Body of pancreas (tissue), 4 donors: ENCODE results near the gene TTLL11. TPM values are rescaled to one million over a fixed set of nuclear protein-coding genes. Genes with fewer than 3 reads are reported as not detected.

Experiments
- ATAC-seq: fragments of 150-250 bp; one replicate; pipeline ENCODE4 v1.9.1; 2016
- DNase-seq, 4 donors: peaks; one replicate each; pipeline ENCODE4 v3.0.0-alpha.2; 2019
- H3K27ac ChIP-seq, 4 donors: fragments of 200-600 bp; sonication (generic); 1 replicate in 3 of 4; 2 replicates in 1 of 4; pipeline versions ENCODE4 v1.5.1 to v1.6.1; 2016 to 2019; ENCODE audit warnings: mild to moderate bottlenecking in 1 of 4, mixed read lengths in 1 of 4, moderate library complexity in 1 of 4
- H3K27me3 ChIP-seq, 2 donors: fragments of 200-600 bp; sonication (generic); one replicate each; pipeline ENCODE4 v1.6.0; 2016; ENCODE audit warnings: mild to moderate bottlenecking in 1 of 2
- H3K36me3 ChIP-seq, 2 donors: fragments of 200-600 bp; sonication (generic); replicated peaks in 1 of 2; 2 replicates each; pipeline ENCODE4 v1.5.1; 2016; ENCODE audit warnings: low read depth in 2 of 2; ENCODE audit not compliant: insufficient read depth in 1 of 2
- H3K4me1 ChIP-seq: fragments of 200-600 bp; sonication (generic); one replicate; pipeline ENCODE4 v1.6.0; 2016
- H3K4me3 ChIP-seq, 2 donors: fragments of 200-600 bp; sonication (generic); 1 replicate in 1 of 2; 2 replicates in 1 of 2; pipeline ENCODE4 v1.5.1; 2016 to 2019
- H3K9me3 ChIP-seq, 3 donors: fragments of 200-600 bp; sonication (generic); 1 replicate in 2 of 3; 2 replicates in 1 of 3; pipeline ENCODE4 v1.5.1; 2016
- CTCF ChIP-seq, 7 experiments: fragments of 450-650 bp in 4 of 7; fragments of 200-600 bp in 3 of 7; sonication (generic) in 3 of 7; IDR thresholded peaks; one replicate each; pipeline ENCODE4 v1.5.1; 2016 to 2019; ENCODE audit warnings: antibody characterized with exemption in 7 of 7
- POLR2A ChIP-seq, 3 donors: fragments of 450-650 bp; IDR thresholded peaks; one replicate each; pipeline ENCODE4 v1.6.1; 2016; ENCODE audit warnings: antibody characterized with exemption in 3 of 3, mild to moderate bottlenecking in 2 of 3
- WGBS, 2 donors: methylation state at CpG; one replicate each; pipeline ENCODE4 v1.1.5; 2017; 5-methylcytosine and 5-hydroxymethylcytosine counted together
- intact Hi-C: fragments of 100-400 bp; cut with DNase I; formaldehyde crosslinking; loops from one replicate; pipeline ENCODE4 v1.15.1; 2023
- total RNA-seq, 2 donors: library from RNA; depleted of rRNA; stranded (reverse); fragments of >200 nt; gene quantifications; one replicate each; pipeline ENCODE4 v1.1.0, GENCODE V29; 2016

The TTLL11 gene
- total RNA-seq, 2 donors from 2014 or later: 14.5 to 16.8 TPM

- no peaks in the 10 kb centered on the region for H3K36me3 ChIP-seq
- H3K27ac ChIP-seq: no peak overlapping the region
- DNase-seq (no peak), ATAC-seq (no peak)
- H3K4me3 ChIP-seq: no peak overlapping the region
- H3K4me1 ChIP-seq: peaks cover 26% of the 10 kb centered on the region
- H3K9me3 ChIP-seq: no peaks in the 10 kb centered on the region
- TF ChIP-seq POLR2A (IDR thresholded peaks at IDR 0.05): no peak
- no peak for TF ChIP-seq CTCF (IDR thresholded peaks at IDR 0.05)
- H3K27me3 ChIP-seq: peaks cover 0 to 13% of the 10 kb centered on the region in 2 donors
- intact Hi-C loops: no loop called here
- 88 to 89% methylated on average over 4 to 6 of the region's 6 CpGs for WGBS, 2 donors
Measured at GRCh38 chr9:122121931-122122330, 28.8 kb upstream of the TTLL11 start.

GRCh38 chr9:122121391-122121790 is 28.3 kb upstream of the TTLL11 start:
- H3K27ac ChIP-seq: no peak overlapping the region
- ATAC-seq: no peak
- peak in 1 of 4 donors; percentile 60 for DNase-seq
- WGBS, 2 donors: 28 to 42% methylated on average over 7 to 10 of the region's 10 CpGs
- no peak for TF ChIP-seq POLR2A (IDR thresholded peaks at IDR 0.05)
- no peak for TF ChIP-seq CTCF (IDR thresholded peaks at IDR 0.05)
- peaks cover 21% of the 10 kb centered on the region for H3K4me1 ChIP-seq
- H3K4me3 ChIP-seq: no peak overlapping the region
- no peaks in the 10 kb centered on the region for H3K9me3 ChIP-seq
- H3K36me3 ChIP-seq: no peaks in the 10 kb centered on the region
- peaks cover 0 to 11% of the 10 kb centered on the region in 2 donors for H3K27me3 ChIP-seq
- intact Hi-C loops: no loop called here

GRCh38 chr9:122120316-122121071 is 27.4 kb upstream of the TTLL11 start:
- intact Hi-C loops: no loop called here
- 83% methylated on average over 7 to 10 of the region's 10 CpGs for WGBS, 2 donors
- Histone ChIP-seq H3K36me3 (no peaks in the 10 kb centered on the region), H3K4me1 (peaks cover 12% of the 10 kb centered on the region), H3K4me3 (no peak overlapping the region), H3K27ac (no peak overlapping the region), H3K27me3 (peaks cover 0 to 2% of the 10 kb centered on the region in 2 donors), H3K9me3 (no peaks in the 10 kb centered on the region)
- TF ChIP-seq POLR2A (IDR thresholded peaks at IDR 0.05): no peak
- DNase-seq (no peak), ATAC-seq (no peak)

- peaks cover 10% of the 10 kb centered on the region for H3K4me1 ChIP-seq
- DNase-seq: no peak
- WGBS, 2 donors: 88 to 96% methylated on average over 5 of the region's 5 CpGs
- H3K4me3 ChIP-seq: no peak overlapping the region
- intact Hi-C loops: loop anchor here (10.0 kb wide), 1 partner anchor 685 kb away; the partner anchor contains the start of gene OR1K1
- no peaks in the 10 kb centered on the region for H3K36me3 ChIP-seq
- H3K27ac ChIP-seq: no peak overlapping the region
- no peak for ATAC-seq
- H3K9me3 ChIP-seq: no peaks in the 10 kb centered on the region
- TF ChIP-seq CTCF (IDR thresholded peaks at IDR 0.05): no peak
- no peak for TF ChIP-seq POLR2A (IDR thresholded peaks at IDR 0.05)
- no peaks in the 10 kb centered on the region for H3K27me3 ChIP-seq
Measured at GRCh38 chr9:122119721-122120120, 26.6 kb upstream of the TTLL11 start.

- 86% methylated on average over 13 of the region's 13 CpGs for WGBS, 2 donors
- H3K9me3 ChIP-seq: no peaks in the 10 kb centered on the region
- TF ChIP-seq POLR2A (IDR thresholded peaks at IDR 0.05): no peak
- no peak for TF ChIP-seq CTCF (IDR thresholded peaks at IDR 0.05)
- intact Hi-C loops: loop anchor here (10.0 kb wide), 1 partner anchor 686 kb away; the partner anchor contains the start of gene OR1K1
- no peaks in the 10 kb centered on the region for H3K36me3 ChIP-seq
- no peak overlapping the region for H3K27ac ChIP-seq
- H3K4me1 ChIP-seq: peaks cover 10% of the 10 kb centered on the region
- H3K27me3 ChIP-seq: no peaks in the 10 kb centered on the region
- DNase-seq: no peak
- no peak for ATAC-seq
- H3K4me3 ChIP-seq: no peak overlapping the region
Measured at GRCh38 chr9:122119166-122119521, 26.0 kb upstream of the TTLL11 start.
